A673 (cell line): ENCODE results near the gene LAMA3. TPM values are rescaled to one million over a fixed set of nuclear protein-coding genes. Genes with fewer than 3 reads are reported as not detected.

ENCODE experiments used
- BruUV-seq: library from RNA; stranded (reverse); fragments of 400-500 nt; replicated peaks from 2 replicates; lab custom pipeline; 2021; lab: Mats Ljungman, UMichigan
- CTCF ChIA-PET: fragments of 300-600 bp; sonication (Branson Sonifier 250); formaldehyde crosslinking; loops from one replicate; lab custom pipeline; 2022; ENCODE audit warnings: antibody characterized with exemption; lab: Charles Lee
- POLR2A ChIA-PET: fragments of 300-600 bp; sonication (Branson Sonifier 250); formaldehyde crosslinking; loops from one replicate; lab custom pipeline; 2022; ENCODE audit warnings: antibody characterized with exemption; ENCODE audit not compliant: low non-redundant PET; lab: Charles Lee
- DNase-seq: peaks from one replicate; pipeline ENCODE4 v3.0.0-alpha.2; 2015; ENCODE audit warnings: low spot score
- H3K27ac ChIP-seq: fragments of 200-600 bp; sonication (generic); 2 replicates; pipeline ENCODE4 v1.5.1; 2016; ENCODE audit warnings: mixed run types, low read depth, mild to moderate bottlenecking, mixed read lengths, antibody characterized with exemption, low read length; ENCODE audit not compliant: poor library complexity, severe bottlenecking
- H3K27me3 ChIP-seq: fragments of 200-600 bp; sonication (generic); replicated peaks from 2 replicates; pipeline ENCODE4 v1.6.1; 2017; ENCODE audit warnings: mixed run types, low read depth, mild to moderate bottlenecking, mixed read lengths, antibody characterized with exemption, low read length; ENCODE audit not compliant: insufficient read depth, poor library complexity
- H3K36me3 ChIP-seq: fragments of 200-600 bp; sonication (generic); 2 replicates; pipeline ENCODE4 v1.6.1; 2016; ENCODE audit warnings: mixed run types, mild to moderate bottlenecking, mixed read lengths, antibody characterized with exemption, low read length; ENCODE audit not compliant: insufficient read depth, poor library complexity, severe bottlenecking
- H3K4me1 ChIP-seq: fragments of 200-600 bp; sonication (generic); 2 replicates; pipeline ENCODE4 v1.6.1; 2017; ENCODE audit warnings: mixed run types, mild to moderate bottlenecking, mixed read lengths, antibody characterized with exemption, low read length; ENCODE audit not compliant: insufficient read depth, poor library complexity, severe bottlenecking
- H3K4me3 ChIP-seq: fragments of 200-600 bp; sonication (generic); 2 replicates; pipeline ENCODE4 v1.5.1; 2016; ENCODE audit warnings: low read depth, mixed run types, mild to moderate bottlenecking, mixed read lengths, low read length; ENCODE audit not compliant: poor library complexity, severe bottlenecking
- H3K9me3 ChIP-seq: fragments of 200-600 bp; sonication (generic); 2 replicates; pipeline ENCODE4 v1.6.1; 2016; ENCODE audit warnings: mixed run types, low read depth, mild to moderate bottlenecking, mixed read lengths, antibody characterized with exemption, low read length; ENCODE audit not compliant: poor library complexity, severe bottlenecking
- CTCF ChIP-seq: fragments of 300-800, 200-600 bp; sonication (generic); conservative IDR thresholded peaks from 2 replicates; pipeline ENCODE4 v1.5.1; 2017; ENCODE audit warnings: low read depth, mild to moderate bottlenecking, antibody characterized with exemption, low read length, moderate library complexity, mixed read lengths
- EZH2 ChIP-seq: fragments of 200-600 bp; sonication (generic); IDR thresholded peaks from 2 replicates; pipeline ENCODE4 v1.6.1; 2017; ENCODE audit warnings: borderline replicate concordance, low read depth, mild to moderate bottlenecking, mixed read lengths, antibody characterized with exemption, low read length; ENCODE audit not compliant: poor library complexity, severe bottlenecking
- intact Hi-C: fragments of 100-400 bp; cut with micrococcal nuclease; formaldehyde crosslinking; loops from one replicate; pipeline ENCODE4 v1.10.0; 2022; ENCODE audit not compliant: unreplicated experiment
- total RNA-seq: library from RNA; stranded (reverse); gene quantifications from 2 replicates; pipeline ENCODE4 v1.2.3, GENCODE V29; 2021

LAMA3 gene
- total RNA-seq, 1 experiment from 2014 or later = 2.7 TPM

- TF ChIP-seq EZH2 (no peak), CTCF (no peak)
- no TSS peak for BruUV-seq
- Histone ChIP-seq H3K27me3 (no peaks in the 10 kb centered on the region), H3K27ac (no peak overlapping the region), H3K36me3 (no peaks in the 10 kb centered on the region), H3K9me3 (no peaks in the 10 kb centered on the region), H3K4me1 (peaks cover 4% of the 10 kb centered on the region), H3K4me3 (no peak overlapping the region)
- ChIA-PET CTCF (no interaction called here), POLR2A (no interaction called here)
- DNase-seq = no peak
- intact Hi-C loops = no loop called here
These were observed 237.3 kb downstream of the LAMA3 start for GRCh38 chr18:23926571-23926970.

GRCh38 chr18:23927821-23928746 lies 238.8 kb downstream of the LAMA3 start:
- Histone ChIP-seq H3K27me3 (no peaks in the 10 kb centered on the region), H3K36me3 (no peaks in the 10 kb centered on the region), H3K9me3 (no peaks in the 10 kb centered on the region), H3K4me1 (peaks cover 14% of the 10 kb centered on the region), H3K27ac (no peak overlapping the region), H3K4me3 (no peak overlapping the region)
- intact Hi-C loops = no loop called here
- TF ChIP-seq EZH2 (no peak), CTCF (no peak)
- ChIA-PET POLR2A (no interaction called here), CTCF (no interaction called here)
- no TSS peak for BruUV-seq
- DNase-seq = no peak

GRCh38 chr18:23929362-23929930 lies 240.2 kb downstream of the LAMA3 start:
- Histone ChIP-seq H3K27ac (no peak overlapping the region), H3K27me3 (no peaks in the 10 kb centered on the region), H3K36me3 (no peaks in the 10 kb centered on the region), H3K4me1 (peaks cover 14% of the 10 kb centered on the region), H3K9me3 (no peaks in the 10 kb centered on the region), H3K4me3 (no peak overlapping the region)
- ChIA-PET CTCF (no interaction called here), POLR2A (no interaction called here)
- intact Hi-C loops = no loop called here
- TF ChIP-seq EZH2 = no peak
- TF ChIP-seq CTCF = no peak
- BruUV-seq = no TSS peak
- no peak for DNase-seq
